CD4-positive, alpha-beta T cell treated with Interleukin-17A for 4 hours (primary cell): ENCODE results near the gene PLXND1.
"Not testable (repeated sequence)": the region's sequence is repeated elsewhere in the genome, so short reads cannot be mapped to it uniquely, and the experiment has no call there.

Experiments used
- DNase-seq: peaks from one replicate; pipeline ENCODE4 v3.0.0-alpha.2; 2020; ENCODE audit warnings: mixed read lengths

Gene PLXND1

GRCh38 chr3:129606636-129607390 lies at the start of gene PLXND1:
TSS of gene PLXND1 (minus strand) at chr3:129606676. CDS start at chr3:129606639, 37 bp downstream.
- peak; percentile 79 for DNase-seq

GRCh38 chr3:129655291-129655700 lies 48.8 kb upstream of the PLXND1 start:
- no peak for DNase-seq

GRCh38 chr3:129654131-129654530 lies 47.7 kb upstream of the PLXND1 start:
- no peak for DNase-seq

GRCh38 chr3:129653019-129653418 lies 46.5 kb upstream of the PLXND1 start:
- DNase-seq = no peak

GRCh38 chr3:129651435-129652202 lies 45.1 kb upstream of the PLXND1 start:
- DNase-seq = no peak

- peak; percentile 64 for DNase-seq
Measured at GRCh38 chr3:129650256-129650872, 43.9 kb upstream of the PLXND1 start.

- DNase-seq = no peak
Measured at GRCh38 chr3:129648391-129648790, 41.9 kb upstream of the PLXND1 start.

GRCh38 chr3:129645286-129645685 lies 38.8 kb upstream of the PLXND1 start:
- no peak for DNase-seq

- DNase-seq = no peak
Measured at GRCh38 chr3:129644836-129645235, 38.4 kb upstream of the PLXND1 start.

GRCh38 chr3:129641567-129642260 lies 35.2 kb upstream of the PLXND1 start:
- not testable (repeated sequence) for DNase-seq

GRCh38 chr3:129640985-129641384 lies 34.5 kb upstream of the PLXND1 start:
- not testable (repeated sequence) for DNase-seq

GRCh38 chr3:129638481-129638880 lies 32.0 kb upstream of the PLXND1 start:
- no peak for DNase-seq

- no peak for DNase-seq
Measured at GRCh38 chr3:129636082-129636481, 29.6 kb upstream of the PLXND1 start.

GRCh38 chr3:129635656-129636055 lies 29.2 kb upstream of the PLXND1 start:
- DNase-seq = no peak

- DNase-seq = no peak
Measured at GRCh38 chr3:129633751-129634481, 27.4 kb upstream of the PLXND1 start.

GRCh38 chr3:129632977-129633376 lies 26.5 kb upstream of the PLXND1 start:
- DNase-seq = no peak

- DNase-seq = no peak
Measured at GRCh38 chr3:129632556-129632955, 26.1 kb upstream of the PLXND1 start.

GRCh38 chr3:129632056-129632455 lies 25.6 kb upstream of the PLXND1 start:
- DNase-seq = no peak

GRCh38 chr3:129629011-129629410 lies 22.5 kb upstream of the PLXND1 start:
- DNase-seq = no peak

GRCh38 chr3:129628169-129628522 lies 21.7 kb upstream of the PLXND1 start:
- DNase-seq = no peak

GRCh38 chr3:129627350-129628168 lies 21.1 kb upstream of the PLXND1 start:
- peak; percentile 76 for DNase-seq
